Neural progenitor cell (in vitro differentiated cells): ENCODE data around the gene LRRC56. TPM values are rescaled to one million over a fixed set of nuclear protein-coding genes. Genes with fewer than 3 reads are reported as not detected.
A peak's percentile ranks its signal among the peaks of the same experiment; 100 is the strongest.

Source experiments
- DNase-seq: peaks from one replicate; pipeline ENCODE4 v3.0.0-alpha.2; 2016; ENCODE audit warnings: low spot score
- H2AFZ ChIP-seq: fragments of 200-600 bp; sonication (generic); replicated peaks from 2 replicates; pipeline ENCODE4 v1.6.1; 2016; ENCODE audit warnings: antibody characterized with exemption
- H3F3A ChIP-seq: fragments of 200-600 bp; sonication (generic); 2 replicates; pipeline ENCODE4 v1.6.1; 2016; ENCODE audit warnings: antibody characterized with exemption, low read depth
- H3K27ac ChIP-seq: fragments of 200-600 bp; sonication (generic); 2 replicates; pipeline ENCODE4 v1.5.1; 2016; ENCODE audit warnings: mild to moderate bottlenecking
- H3K27me3 ChIP-seq: fragments of 200-600 bp; sonication (generic); 2 replicates; pipeline ENCODE4 v1.6.1; 2016; ENCODE audit warnings: mild to moderate bottlenecking, moderate library complexity
- H3K36me3 ChIP-seq: fragments of 200-600 bp; sonication (generic); 2 replicates; pipeline ENCODE4 v1.5.1; 2016
- H3K4me1 ChIP-seq: fragments of 200-600 bp; sonication (generic); 2 replicates; pipeline ENCODE4 v1.6.1; 2016; ENCODE audit warnings: mixed run types
- H3K4me2 ChIP-seq: fragments of 200-600 bp; sonication (generic); 2 replicates; pipeline ENCODE4 v1.6.1; 2016
- H3K4me3 ChIP-seq: fragments of 200-600 bp; sonication (generic); 2 replicates; pipeline ENCODE4 v1.5.1; 2016
- H3K79me2 ChIP-seq: fragments of 200-600 bp; sonication (generic); 2 replicates; pipeline ENCODE4 v1.6.1; 2016; ENCODE audit warnings: low read depth
- H3K9ac ChIP-seq: fragments of 200-600 bp; sonication (generic); 2 replicates; pipeline ENCODE4 v1.6.1; 2016
- H3K9me3 ChIP-seq: fragments of 200-600 bp; sonication (generic); 2 replicates; pipeline ENCODE4 v1.5.1; 2016; ENCODE audit warnings: low read depth
- H4K20me1 ChIP-seq: fragments of 200-600 bp; sonication (generic); 2 replicates; pipeline ENCODE4 v1.6.1; 2016; ENCODE audit warnings: low read depth
- H3K27ac Mint-ChIP-seq: 3 replicates; pipeline ENCODE4 v1.8.0; 2021; ENCODE audit warnings: mixed read lengths
- H3K27me3 Mint-ChIP-seq: 2 replicates; pipeline ENCODE4 v1.8.0; 2022; ENCODE audit warnings: low read depth, mild to moderate bottlenecking, inconsistent platforms, moderate library complexity, mixed read lengths; ENCODE audit not compliant: insufficient read depth
- H3K36me3 Mint-ChIP-seq: 3 replicates; pipeline ENCODE4 v1.8.0; 2021; ENCODE audit warnings: mixed read lengths
- H3K4me1 Mint-ChIP-seq: 3 replicates; pipeline ENCODE4 v1.8.0; 2021; ENCODE audit warnings: mixed read lengths
- H3K4me3 Mint-ChIP-seq: 3 replicates; pipeline ENCODE4 v1.8.0; 2021; ENCODE audit warnings: mild to moderate bottlenecking, moderate library complexity, mixed read lengths
- H3K9me3 Mint-ChIP-seq: 3 replicates; pipeline ENCODE4 v1.8.0; 2020; ENCODE audit warnings: mixed read lengths
- CTCF ChIP-seq: fragments of 200-600 bp; sonication (generic); IDR thresholded peaks from 2 replicates; pipeline ENCODE4 v1.5.1; 2017; ENCODE audit warnings: antibody characterized with exemption, mild to moderate bottlenecking
- EZH2 ChIP-seq: fragments of 200-600 bp; sonication (generic); IDR thresholded peaks from 2 replicates; pipeline ENCODE4 v1.6.1; 2017; ENCODE audit warnings: antibody characterized with exemption, mild to moderate bottlenecking, moderate library complexity
- EZH2phosphoT487 ChIP-seq: fragments of 200-600 bp; sonication (generic); IDR thresholded peaks from 2 replicates; pipeline ENCODE4 v1.6.1; 2017; ENCODE audit warnings: antibody characterized with exemption
- total RNA-seq: library from RNA; depleted of rRNA; stranded (reverse); fragments of >200 nt; gene quantifications from 2 replicates; pipeline ENCODE4 v1.2.3, GENCODE V29; 2015; ENCODE audit warnings: low replicate concordance

LRRC56 gene
- total RNA-seq, 1 donor from 2014 or later, result 0.45 TPM

GRCh38 chr11:532527-532985 is 4.8 kb upstream of the LRRC56 start:
- H3K9me3 Mint-ChIP-seq, result no peaks in the 10 kb centered on the region
- H3K27ac Mint-ChIP-seq, result no peak overlapping the region
- Histone ChIP-seq H3K27me3 (peaks cover 17% of the 10 kb centered on the region), H3K9ac (no peak overlapping the region), H2AFZ (no peak overlapping the region), H3K36me3 (no peaks in the 10 kb centered on the region), H3K4me3 (no peak overlapping the region), H3K9me3 (no peaks in the 10 kb centered on the region), H4K20me1 (peaks cover 23% of the 10 kb centered on the region), H3K27ac (no peak overlapping the region), H3K79me2 (peaks cover 13% of the 10 kb centered on the region), H3K4me1 (peaks cover 7% of the 10 kb centered on the region), H3K4me2 (no peak overlapping the region), H3F3A (peaks cover 22% of the 10 kb centered on the region)
- H3K4me1 Mint-ChIP-seq, result peaks cover 5% of the 10 kb centered on the region
- TF ChIP-seq CTCF (no peak), EZH2 (no peak), EZH2phosphoT487 (no peak)
- H3K36me3 Mint-ChIP-seq, result peaks cover 2% of the 10 kb centered on the region
- no peak for DNase-seq
- H3K4me3 Mint-ChIP-seq, result no peak overlapping the region
- peaks cover 4% of the 10 kb centered on the region for H3K27me3 Mint-ChIP-seq

- peak overlapping the region; percentile 60 for H3K4me3 Mint-ChIP-seq
- DNase-seq, result no peak
- no peaks in the 10 kb centered on the region for H3K9me3 Mint-ChIP-seq
- H3K79me2 ChIP-seq, result peaks cover 13% of the 10 kb centered on the region
- H3K27ac Mint-ChIP-seq, result no peak overlapping the region
- peaks cover 4% of the 10 kb centered on the region for H3K27me3 Mint-ChIP-seq
- H3K36me3 ChIP-seq, result no peaks in the 10 kb centered on the region
- peaks cover 22% of the 10 kb centered on the region for H3K27me3 ChIP-seq
- H3K4me2 ChIP-seq, result no peak overlapping the region
- H3K4me3 ChIP-seq, result no peak overlapping the region
- H3K9me3 ChIP-seq, result no peaks in the 10 kb centered on the region
- H3K36me3 Mint-ChIP-seq, result peaks cover 2% of the 10 kb centered on the region
- no peak overlapping the region for H3K27ac ChIP-seq
- H3K9ac ChIP-seq, result no peak overlapping the region
- TF ChIP-seq CTCF (no peak), EZH2 (no peak), EZH2phosphoT487 (no peak)
- H4K20me1 ChIP-seq, result peaks cover 23% of the 10 kb centered on the region
- no peak overlapping the region for H2AFZ ChIP-seq
- peaks cover 12% of the 10 kb centered on the region for H3K4me1 ChIP-seq
- H3K4me1 Mint-ChIP-seq, result peaks cover 9% of the 10 kb centered on the region
- H3F3A ChIP-seq, result peaks cover 27% of the 10 kb centered on the region
These were observed 4.2 kb upstream of the LRRC56 start for GRCh38 chr11:532986-533585.

GRCh38 chr11:533586-534395 is 3.5 kb upstream of the LRRC56 start:
- H3K9ac ChIP-seq, result peak overlapping the region; percentile 55

More at GRCh38 chr11:533586-534395, 3.5 kb upstream of the LRRC56 start:
- H3K4me1 Mint-ChIP-seq, result peaks cover 13% of the 10 kb centered on the region
- peak overlapping the region; percentile 72 for H3K4me3 Mint-ChIP-seq
- H3K27ac Mint-ChIP-seq, result no peak overlapping the region
- peaks cover 2% of the 10 kb centered on the region for H3K36me3 Mint-ChIP-seq
- DNase-seq, result no peak
- TF ChIP-seq EZH2 (no peak), CTCF (no peak), EZH2phosphoT487 (no peak)
- Histone ChIP-seq H2AFZ (no peak overlapping the region), H3K36me3 (no peaks in the 10 kb centered on the region), H3K9me3 (no peaks in the 10 kb centered on the region), H3K4me1 (peaks cover 12% of the 10 kb centered on the region), H3K79me2 (peaks cover 13% of the 10 kb centered on the region), H3F3A (peaks cover 30% of the 10 kb centered on the region), H3K4me2 (peak overlapping the region; percentile 97), H3K4me3 (peak overlapping the region; percentile 73), H4K20me1 (peaks cover 23% of the 10 kb centered on the region), H3K27ac (no peak overlapping the region), H3K27me3 (peaks cover 29% of the 10 kb centered on the region)
- H3K27me3 Mint-ChIP-seq, result peaks cover 2% of the 10 kb centered on the region
- H3K9me3 Mint-ChIP-seq, result no peaks in the 10 kb centered on the region
